Spleen (tissue), 7 donors: Measurements from ENCODE around the gene LAMTOR2.

Experiments
- CTCF ChIP-seq, 11 experiments: fragments of 200-600 bp in 7 of 11; fragments of 450-650 bp in 4 of 11; sonication (generic) in 4 of 11; IDR thresholded peaks in 8 of 11; conservative IDR thresholded peaks in 3 of 11; 1 replicate in 7 of 11; 2 replicates in 4 of 11; pipeline versions ENCODE4 v1.4.0 to v1.8.0; 2016 to 2021; ENCODE audit warnings: antibody characterized with exemption in 11 of 11, inconsistent platforms in 4 of 11, mild to moderate bottlenecking in 1 of 11
- POLR2A ChIP-seq, 3 donors: fragments of 450-650 bp; IDR thresholded peaks; one replicate each; pipeline ENCODE4 v1.5.1; 2017; ENCODE audit warnings: antibody characterized with exemption in 3 of 3, mild to moderate bottlenecking in 1 of 3
- donor health status: DM: no; HTN: no; CAD: no; lungs with moderate emphysema.
- donor health status: DM: no; HTN: no; CAD: no.
- donor health status: DM: no; HTN: no; CAD: no.

GRCh38 chr1:156086256-156086662 is 31.7 kb downstream of the LAMTOR2 start:
- TF ChIP-seq CTCF (IDR thresholded peaks at IDR 0.05 in 8 of 11, conservative IDR thresholded peaks at IDR 0.05 in 3 of 11) (no peak), POLR2A (IDR thresholded peaks at IDR 0.05) (no peak)
